HepG2 (cell line): ENCODE data around the gene SLC25A44. TPM values are rescaled to one million over a fixed set of nuclear protein-coding genes. Genes with fewer than 3 reads are reported as not detected.
A peak's percentile ranks its signal among the peaks of the same experiment; 100 is the strongest.

Experiments
- CENPBD1 ChIP-seq: sonication (generic); formaldehyde crosslinking; IDR thresholded peaks from 2 replicates; pipeline ENCODE4 v1.8.0; 2022; ENCODE audit warnings: missing genetic modification reagents, low read depth, mild to moderate bottlenecking, borderline replicate concordance
- DNMT3B ChIP-seq: conservative IDR thresholded peaks from 2 replicates; pipeline ENCODE4 v1.6.1; 2016; ENCODE audit warnings: missing biosample characterization, control low read depth
- EHMT2 ChIP-seq: fragments of 200-600 bp; sonication (generic); IDR thresholded peaks from 2 replicates; pipeline ENCODE4 v1.7.0; 2017; ENCODE audit warnings: antibody characterized with exemption, low read depth, low read length, borderline replicate concordance
- ELK4 ChIP-seq: sonication (generic); formaldehyde crosslinking; IDR thresholded peaks from 2 replicates; pipeline ENCODE4 v1.9.0; 2021; ENCODE audit warnings: missing genetic modification reagents, borderline replicate concordance
- FOXP4 ChIP-seq: sonication (generic); formaldehyde crosslinking; IDR thresholded peaks from 2 replicates; pipeline ENCODE4 v1.4.0; 2020; ENCODE audit warnings: missing genetic modification reagents
- HNRNPUL1 ChIP-seq: fragments of 200-400 bp; formaldehyde crosslinking; IDR thresholded peaks from 2 replicates; pipeline ENCODE4 v1.6.1; 2017; ENCODE audit warnings: low read depth, mild to moderate bottlenecking, low read length, moderate library complexity
- JARID2 ChIP-seq: sonication (generic); formaldehyde crosslinking; IDR thresholded peaks from 2 replicates; pipeline ENCODE4 v1.8.1; 2023; ENCODE audit warnings: missing genetic modification reagents, inconsistent platforms; ENCODE audit not compliant: insufficient replicate concordance
- NCOA1 ChIP-seq: sonication (generic); formaldehyde crosslinking; IDR thresholded peaks from 2 replicates; pipeline ENCODE4 v1.9.0; 2021; ENCODE audit warnings: missing genetic modification reagents
- NFATC3 ChIP-seq: sonication (generic); formaldehyde crosslinking; IDR thresholded peaks from 2 replicates; pipeline ENCODE4 v1.5.1; 2020; ENCODE audit warnings: mild to moderate bottlenecking, missing genetic modification reagents
- NFE2 ChIP-seq: sonication (generic); formaldehyde crosslinking; IDR thresholded peaks from 2 replicates; pipeline ENCODE4 v1.4.0; 2020; ENCODE audit warnings: missing genetic modification reagents
- RELA ChIP-seq: sonication (generic); formaldehyde crosslinking; IDR thresholded peaks from 2 replicates; pipeline ENCODE4 v1.4.0; 2020; ENCODE audit warnings: missing genetic modification reagents
- SETDB1 ChIP-seq: sonication (generic); formaldehyde crosslinking; IDR thresholded peaks from 2 replicates; pipeline ENCODE4 v1.5.1; 2020; ENCODE audit warnings: missing genetic modification reagents, mild to moderate bottlenecking, borderline replicate concordance
- SIN3A ChIP-seq: IDR thresholded peaks from 2 replicates; pipeline ENCODE4 v1.6.1; 2011; ENCODE audit warnings: low read depth, mild to moderate bottlenecking, control low read depth, low read length, borderline replicate concordance
- SIX1 ChIP-seq: sonication (generic); formaldehyde crosslinking; IDR thresholded peaks from 2 replicates; pipeline ENCODE4 v1.4.0; 2020; ENCODE audit warnings: missing genetic modification reagents, borderline replicate concordance
- TFDP1 ChIP-seq: IDR thresholded peaks from 2 replicates; pipeline ENCODE4 v1.6.1; 2016; ENCODE audit warnings: missing compliant biosample characterization, missing genetic modification reagents, borderline replicate concordance
- TRAFD1 ChIP-seq: sonication (generic); formaldehyde crosslinking; IDR thresholded peaks from 2 replicates; pipeline ENCODE4 v1.5.1; 2020; ENCODE audit warnings: missing genetic modification reagents, mild to moderate bottlenecking, borderline replicate concordance
- ZBTB7A ChIP-seq: sonication (generic); formaldehyde crosslinking; IDR thresholded peaks from 2 replicates; pipeline ENCODE4 v1.8.0; 2022; ENCODE audit warnings: mild to moderate bottlenecking, missing genetic modification reagents
- ZNF136 ChIP-seq: sonication (generic); formaldehyde crosslinking; IDR thresholded peaks from 2 replicates; pipeline ENCODE4 v1.8.1; 2022; ENCODE audit warnings: low read depth, mild to moderate bottlenecking, moderate library complexity, missing genetic modification reagents
- ZNF362 ChIP-seq: sonication (generic); formaldehyde crosslinking; IDR thresholded peaks from 2 replicates; pipeline ENCODE4 v1.4.0; 2020; ENCODE audit warnings: missing genetic modification reagents, mild to moderate bottlenecking, borderline replicate concordance
- ZNF589 ChIP-seq: sonication (generic); formaldehyde crosslinking; conservative IDR thresholded peaks from 2 replicates; pipeline ENCODE4 v1.8.0; 2022; ENCODE audit warnings: mild to moderate bottlenecking, moderate library complexity, missing genetic modification reagents
- ZSCAN31 ChIP-seq: sonication (generic); formaldehyde crosslinking; IDR thresholded peaks from 2 replicates; pipeline ENCODE4 v1.5.0; 2020; ENCODE audit warnings: low read depth, mild to moderate bottlenecking, missing genetic modification reagents
- polyA plus RNA-seq, 8 experiments: library from polyadenylated mRNA; depleted of rRNA in 3 of 8; stranded (reverse) in 7 of 8; unstranded in 1 of 8; fragments of >200 nt; fragmentation: Illumina TruSeq in 4 of 8; extraction: Trizol in 4 of 8; gene quantifications; 2 replicates each; pipeline versions ENCODE4 v1.2.1 to v1.2.3, GENCODE V29; 2011 to 2016; ENCODE audit warnings: low read depth in 4 of 8, missing spikeins in 1 of 8, mixed read lengths in 1 of 8; ENCODE audit not compliant: insufficient read depth in 1 of 8
- total RNA-seq, 5 experiments: library from RNA; depleted of rRNA; stranded (reverse); fragments of >200 nt; fragmentation: Illumina TruSeq; extraction: Trizol; gene quantifications; 2 replicates each; pipeline ENCODE4 v1.2.3, GENCODE V29; 2016; ENCODE audit warnings: low read depth in 1 of 5

SLC25A44 gene
- total and polyA plus RNA-seq, 2 of the 13 experiments (the other 11 are each of a cell fraction or from before 2014, with no cell fraction given): 10.7 to 13.4 TPM

- TF ChIP-seq NCOA1 (CRISPR knock-in tag): peak; percentile 37; the same call in 1 of the 2 replicates
- TF ChIP-seq FOXP4 (CRISPR knock-in tag): peak; percentile 35; the same call in 1 of the 2 replicates
- TF ChIP-seq ZBTB7A (CRISPR knock-in tag): no peak; the same call in 1 of the 2 replicates
- no peak for TF ChIP-seq RELA (CRISPR knock-in tag)
- TF ChIP-seq ZNF362: no peak
- TF ChIP-seq NFATC3 (CRISPR knock-in tag): no peak
- no peak; the same call in 1 of the 2 replicates for TF ChIP-seq SIX1 (CRISPR knock-in tag)
- no peak for TF ChIP-seq SETDB1 (CRISPR knock-in tag)
- peak; percentile 91; the same call in 1 of the 2 replicates for TF ChIP-seq ZNF136 (CRISPR knock-in tag)
- TF ChIP-seq ELK4 (CRISPR knock-in tag): no peak
- peak; percentile 58; the same call in 1 of the 2 replicates for TF ChIP-seq TFDP1 (CRISPR knock-in tag)
- no peak for TF ChIP-seq HNRNPUL1
- TF ChIP-seq TRAFD1 (CRISPR knock-in tag): no peak
- TF ChIP-seq JARID2 (CRISPR knock-in tag): peak; percentile 80
- no peak for TF ChIP-seq ZNF589 (CRISPR knock-in tag)
- no peak for TF ChIP-seq EHMT2
- no peak for TF ChIP-seq CENPBD1
- peak; percentile 79; the same call in 1 of the 2 replicates for TF ChIP-seq SIN3A
- TF ChIP-seq DNMT3B (CRISPR knock-in tag): no peak
- peak; percentile 58 for TF ChIP-seq ZSCAN31 (CRISPR knock-in tag)
- no peak for TF ChIP-seq NFE2
These were observed 19.1 kb downstream of the SLC25A44 start, which contains the start of gene PMF1 (continued) for GRCh38 chr1:156212833-156213643.
